Kidney glomerular epithelial cell (primary cell): Measurements from ENCODE around the gene PGLYRP2.
"Not testable (repeated sequence)": the region's sequence is repeated elsewhere in the genome, so short reads cannot be mapped to it uniquely, and the experiment has no call there.

ENCODE experiments used
- DNase-seq: peaks from one replicate; lab custom pipeline; 2025; lab: John Stamatoyannopoulos, UW

PGLYRP2 gene

DNA sequence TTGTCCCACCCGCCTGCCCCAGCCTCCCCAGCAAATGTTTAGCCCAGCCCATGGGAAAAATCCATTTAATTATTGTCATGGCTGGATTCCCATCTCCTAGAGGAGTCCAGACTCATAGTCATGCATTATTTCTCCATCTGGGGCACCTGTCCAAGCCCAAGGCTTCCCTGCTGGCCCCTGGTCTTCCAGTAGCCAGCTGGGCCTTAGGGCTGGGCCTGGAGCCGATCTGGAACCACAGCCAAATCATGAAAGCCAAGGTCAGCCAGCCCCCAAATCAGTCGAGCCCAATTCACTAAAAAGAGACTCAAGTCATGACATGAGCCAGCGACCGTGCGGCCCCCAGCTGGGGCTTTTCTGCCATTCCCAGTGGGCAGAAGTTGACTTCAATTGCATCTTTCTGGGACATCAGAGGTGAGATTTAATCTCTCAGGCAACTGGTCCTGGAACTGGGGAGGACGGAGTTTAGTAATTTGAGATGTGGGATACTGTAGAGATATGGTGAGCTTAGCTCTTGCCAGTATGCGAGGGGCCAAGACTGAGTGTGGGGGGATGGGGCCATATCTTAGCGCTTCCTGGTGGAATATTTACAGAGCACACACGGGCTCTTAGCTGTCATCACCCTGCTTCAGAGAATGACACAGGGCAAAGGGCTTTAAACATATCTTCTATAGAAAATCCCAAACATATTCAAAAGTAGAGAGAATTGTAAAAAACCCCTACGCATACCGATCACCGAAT lies 9.4 kb upstream of the PGLYRP2 start:
- DNase-seq: no peak

DNA sequence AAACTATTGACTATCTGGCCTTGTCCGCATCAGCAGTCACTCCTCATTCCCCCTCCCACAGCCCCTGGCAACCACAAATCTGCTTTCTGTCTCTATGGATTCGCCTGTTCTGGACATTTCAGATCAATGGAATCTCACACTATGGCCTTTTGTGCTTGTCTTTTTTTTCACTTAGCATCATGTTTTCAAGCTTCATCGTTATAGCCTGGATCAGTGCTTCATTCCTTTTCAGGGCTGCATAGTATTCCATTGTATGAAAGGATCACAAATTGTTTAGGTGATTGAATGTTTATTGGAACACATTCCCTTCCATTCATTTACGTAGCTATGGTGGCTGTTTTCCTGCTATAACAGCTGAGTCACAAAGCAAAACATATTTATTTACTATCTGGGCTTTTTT lies 7.7 kb upstream of the PGLYRP2 start:
- DNase-seq: no peak

DNA sequence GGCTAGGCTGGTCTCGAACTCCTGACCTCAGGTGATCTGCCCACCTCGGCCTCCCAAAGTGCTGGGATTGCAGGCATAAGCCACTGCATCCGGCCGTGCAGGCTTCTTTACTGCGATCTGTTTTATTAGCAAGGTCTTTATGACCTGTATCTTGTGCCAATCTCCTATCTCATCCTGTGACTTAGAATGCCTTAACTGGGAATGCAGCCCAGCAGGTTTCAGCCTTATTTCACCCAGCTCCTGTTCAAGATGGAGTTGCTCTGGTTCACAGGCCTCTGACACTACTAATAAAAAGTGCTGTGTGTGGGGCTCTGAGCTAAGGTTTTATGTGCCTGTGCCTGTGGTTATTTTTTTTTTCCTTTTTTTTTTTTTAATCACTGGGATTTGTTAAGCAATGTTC lies 6.5 kb upstream of the PGLYRP2 start:
- DNase-seq: not testable (repeated sequence)

DNA sequence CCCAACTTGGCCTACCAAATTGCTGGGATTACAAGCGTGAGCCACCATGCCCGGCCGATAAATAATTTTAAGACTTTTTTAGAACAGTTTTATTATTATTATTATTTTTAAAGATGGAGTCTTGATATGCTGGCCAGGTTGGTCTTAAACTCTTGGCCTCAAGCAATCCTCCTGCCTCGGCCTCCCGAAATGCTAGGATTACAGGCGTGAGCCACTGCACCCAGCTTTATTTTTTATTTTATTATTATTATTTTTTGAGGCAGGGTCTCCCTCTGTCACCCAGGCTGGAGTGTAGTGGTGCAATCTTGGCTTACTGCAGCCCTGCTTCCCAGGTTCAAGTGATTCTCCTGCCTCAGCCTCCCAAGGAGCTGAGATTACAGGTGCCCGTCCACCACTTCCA lies 1.7 kb upstream of the PGLYRP2 start:
- DNase-seq: not testable (repeated sequence)

DNA sequence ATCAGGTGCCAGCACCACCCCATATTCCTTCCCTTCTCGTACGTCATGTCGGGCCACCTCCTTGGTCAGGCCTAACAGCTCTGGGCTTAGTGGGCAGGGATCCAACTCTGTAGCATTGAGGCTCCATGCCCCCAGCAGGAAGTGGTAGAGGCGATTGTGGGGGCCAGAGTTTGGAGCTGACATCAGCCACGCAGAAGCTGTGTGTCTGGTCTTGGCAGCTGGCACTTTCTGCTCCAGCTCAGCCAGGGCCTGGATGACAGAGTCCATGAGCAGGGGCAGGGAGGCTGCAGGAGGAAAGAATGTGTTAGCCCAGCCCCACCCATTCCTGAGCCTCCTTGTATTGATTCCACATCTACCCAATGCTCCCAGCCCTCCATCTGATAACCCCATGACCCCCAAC lies 3.0 kb downstream of the PGLYRP2 start:
- no peak for DNase-seq

DNA sequence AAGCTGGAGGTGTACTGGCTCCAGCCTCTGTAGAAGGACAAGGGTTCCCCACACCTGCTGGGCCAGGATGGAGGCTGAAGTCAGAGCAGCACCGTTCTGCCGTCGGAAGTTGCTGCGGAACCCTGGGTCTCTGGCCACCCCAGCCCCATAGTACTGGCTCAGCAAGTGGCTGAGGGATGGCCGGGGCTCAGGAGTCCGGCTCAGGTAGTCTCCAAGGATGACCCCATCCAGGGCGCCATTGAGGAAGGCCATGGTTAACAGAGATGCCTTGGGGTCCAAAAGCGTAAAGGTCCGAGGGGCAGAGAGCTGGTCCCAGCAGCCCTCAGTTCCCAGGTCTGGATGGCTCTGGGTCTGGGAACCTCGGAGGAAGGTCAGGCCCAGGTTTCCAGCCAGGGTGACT lies 3.7 kb downstream of the PGLYRP2 start:
- DNase-seq: no peak

DNA sequence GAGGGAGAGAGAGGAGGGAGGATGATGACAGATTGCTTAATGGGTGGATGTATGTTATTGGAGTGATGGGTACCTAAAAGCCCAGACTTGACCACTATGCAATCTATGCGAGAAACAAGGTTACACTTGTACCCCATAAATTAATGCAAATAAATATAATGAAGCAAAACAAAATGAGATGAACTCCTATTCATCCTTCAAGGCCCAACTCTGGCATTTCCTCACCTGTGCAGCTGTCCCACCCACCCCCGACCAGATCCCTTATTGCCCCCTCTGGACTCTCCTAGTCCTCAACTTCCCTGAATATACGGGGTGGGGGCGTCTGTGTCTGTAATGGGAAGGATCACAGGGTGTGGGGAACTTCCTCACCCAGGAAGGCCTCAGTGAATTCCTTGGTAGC lies 4.1 kb downstream of the PGLYRP2 start:
- no peak for DNase-seq

DNA sequence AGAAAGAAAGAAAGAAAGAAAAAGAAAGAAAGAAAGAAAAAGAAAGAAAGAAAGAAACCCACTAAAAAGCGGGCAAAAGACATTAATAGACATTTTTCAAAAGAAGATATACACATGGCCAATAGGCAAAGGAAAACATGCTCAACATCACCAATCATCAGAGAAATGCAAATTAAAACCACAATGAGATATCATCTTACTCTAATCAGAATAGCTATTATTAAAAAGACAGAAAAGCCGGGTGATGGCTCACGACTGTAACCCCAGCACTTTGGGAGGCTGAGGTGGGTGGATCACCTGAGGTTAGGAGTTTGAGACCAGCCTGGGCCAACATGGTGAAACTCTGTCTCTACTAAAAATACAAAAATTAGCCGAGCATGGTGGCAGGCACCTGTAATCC lies 5.5 kb downstream of the PGLYRP2 start:
- DNase-seq: not testable (repeated sequence)

DNA sequence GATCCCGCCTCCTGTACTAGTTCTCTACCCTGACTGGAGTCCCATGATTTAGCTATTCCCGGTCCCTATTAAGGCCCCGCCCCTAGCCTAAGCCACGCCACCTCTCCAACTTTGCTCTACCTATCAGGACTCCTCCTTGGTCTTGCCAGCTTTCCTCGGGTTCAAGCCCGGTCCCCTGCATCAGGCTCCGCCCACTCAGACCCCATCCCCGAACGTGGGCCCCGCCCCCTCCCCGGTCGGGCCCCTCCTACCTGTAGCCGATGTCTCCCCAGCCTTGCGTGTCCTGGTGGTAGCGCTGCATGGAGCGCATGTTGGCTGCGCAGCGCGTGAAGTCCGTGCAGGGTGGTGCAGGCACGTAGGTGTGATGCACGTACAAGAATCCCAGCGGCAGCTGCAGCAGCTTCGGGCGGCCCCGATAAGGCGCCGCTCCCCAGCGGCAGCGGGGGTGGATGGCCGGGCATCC lies 7.6 kb downstream of the PGLYRP2 start:
- DNase-seq: no peak

DNA sequence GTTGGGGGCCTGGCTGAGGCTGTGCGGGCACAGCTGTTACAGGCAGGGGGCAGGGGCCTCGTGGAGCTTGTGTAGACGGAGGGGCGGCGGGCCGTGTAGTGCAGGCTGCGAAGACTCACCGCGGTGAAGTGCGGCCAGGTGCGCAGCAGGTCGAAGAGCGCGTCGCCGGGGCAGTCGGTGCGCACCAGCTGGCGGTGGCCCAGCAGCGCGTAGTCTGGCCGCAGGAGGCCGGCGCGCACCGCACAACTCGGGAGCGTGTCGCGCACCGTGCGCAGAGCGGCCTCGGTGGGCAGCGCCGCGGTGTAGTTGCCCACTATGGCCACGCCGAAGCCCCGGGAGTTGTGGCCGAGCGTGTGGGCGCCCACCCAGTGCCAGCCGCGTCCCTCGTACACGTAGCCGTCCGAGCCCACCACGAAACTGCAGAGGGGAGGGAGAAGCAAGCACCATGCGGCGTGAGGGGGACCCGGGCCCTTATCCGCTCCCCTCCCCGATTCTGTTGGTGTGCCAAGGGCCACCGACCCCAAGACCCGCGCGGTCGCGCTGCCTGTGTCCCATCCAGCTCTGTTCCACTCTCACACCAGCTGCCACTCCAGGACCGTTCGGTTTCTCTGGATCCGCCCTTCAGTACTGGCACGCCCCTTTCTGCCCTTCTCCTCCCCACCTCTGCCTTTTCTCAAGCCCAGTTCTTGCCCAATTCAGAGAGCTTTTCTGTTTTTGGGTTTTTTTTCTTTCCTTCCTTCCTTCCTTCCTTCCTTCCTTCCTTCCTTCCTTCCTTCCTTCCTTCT lies 9.6 kb downstream of the PGLYRP2 start:
- no peak for DNase-seq

DNA sequence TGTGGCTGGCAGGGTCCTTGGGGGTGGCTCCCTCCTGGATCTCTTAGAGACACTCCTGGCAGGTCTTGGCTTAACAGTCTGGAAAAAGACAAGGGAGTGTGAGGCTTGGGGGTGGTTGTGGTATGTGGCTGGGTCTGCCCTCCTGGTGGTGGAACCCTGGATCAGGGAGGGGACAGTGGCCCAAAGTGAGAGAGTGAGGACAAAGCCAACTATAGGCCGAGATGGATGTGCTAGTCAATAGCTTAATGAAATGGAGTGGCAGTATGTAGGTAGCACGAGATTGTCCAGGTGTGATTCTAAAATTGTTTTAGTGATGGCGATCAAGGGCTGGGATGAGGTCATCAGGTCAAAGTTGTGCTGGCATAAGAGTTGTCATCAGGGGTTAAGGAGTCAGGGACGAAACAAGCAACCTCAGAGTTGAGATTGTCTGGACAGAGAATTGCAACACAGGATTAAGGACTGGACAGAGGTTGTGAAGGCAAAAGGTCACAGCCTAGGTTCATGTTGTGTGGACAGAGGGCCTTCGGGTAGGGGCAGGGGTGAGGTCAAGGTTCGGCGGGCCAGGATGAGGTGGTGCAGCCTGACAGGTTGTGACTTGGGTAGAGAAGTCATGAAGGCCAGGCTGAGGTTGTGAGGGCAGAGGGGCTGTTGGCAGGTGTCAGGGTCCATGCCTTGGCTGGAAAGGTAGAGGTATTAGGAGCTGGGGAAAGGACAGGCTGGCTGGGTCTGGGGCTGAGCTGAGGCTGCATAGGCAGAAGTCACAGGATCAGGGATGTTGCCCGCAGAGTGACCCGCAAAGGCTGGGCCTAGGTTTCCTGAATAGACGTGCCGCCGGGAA lies 10.4 kb downstream of the PGLYRP2 start:
- DNase-seq: no peak

DNA sequence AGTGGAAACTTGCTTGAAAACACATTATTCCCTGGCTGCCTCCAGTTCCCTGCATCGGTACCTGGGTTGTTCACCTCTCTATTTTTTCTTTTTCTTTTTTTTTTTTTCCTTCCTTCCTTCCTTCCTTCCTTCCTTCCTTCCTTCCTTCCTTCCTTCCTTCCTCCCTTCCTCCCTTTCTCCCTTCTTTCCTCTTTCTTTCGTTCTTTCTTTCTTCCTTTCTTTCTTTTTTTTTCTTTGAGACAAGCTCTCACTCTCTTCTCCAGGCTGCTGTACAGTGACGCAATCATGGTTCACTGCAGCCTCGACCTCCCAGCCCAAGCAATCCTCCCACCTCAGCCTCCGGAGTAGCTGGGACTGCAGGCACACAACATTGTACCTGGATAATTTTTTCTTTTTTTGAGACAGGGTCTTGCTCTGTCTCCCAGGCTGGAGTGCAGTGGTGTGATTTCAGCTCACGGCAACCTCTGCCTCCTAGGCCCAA lies 11.5 kb downstream of the PGLYRP2 start:
- no peak for DNase-seq

DNA sequence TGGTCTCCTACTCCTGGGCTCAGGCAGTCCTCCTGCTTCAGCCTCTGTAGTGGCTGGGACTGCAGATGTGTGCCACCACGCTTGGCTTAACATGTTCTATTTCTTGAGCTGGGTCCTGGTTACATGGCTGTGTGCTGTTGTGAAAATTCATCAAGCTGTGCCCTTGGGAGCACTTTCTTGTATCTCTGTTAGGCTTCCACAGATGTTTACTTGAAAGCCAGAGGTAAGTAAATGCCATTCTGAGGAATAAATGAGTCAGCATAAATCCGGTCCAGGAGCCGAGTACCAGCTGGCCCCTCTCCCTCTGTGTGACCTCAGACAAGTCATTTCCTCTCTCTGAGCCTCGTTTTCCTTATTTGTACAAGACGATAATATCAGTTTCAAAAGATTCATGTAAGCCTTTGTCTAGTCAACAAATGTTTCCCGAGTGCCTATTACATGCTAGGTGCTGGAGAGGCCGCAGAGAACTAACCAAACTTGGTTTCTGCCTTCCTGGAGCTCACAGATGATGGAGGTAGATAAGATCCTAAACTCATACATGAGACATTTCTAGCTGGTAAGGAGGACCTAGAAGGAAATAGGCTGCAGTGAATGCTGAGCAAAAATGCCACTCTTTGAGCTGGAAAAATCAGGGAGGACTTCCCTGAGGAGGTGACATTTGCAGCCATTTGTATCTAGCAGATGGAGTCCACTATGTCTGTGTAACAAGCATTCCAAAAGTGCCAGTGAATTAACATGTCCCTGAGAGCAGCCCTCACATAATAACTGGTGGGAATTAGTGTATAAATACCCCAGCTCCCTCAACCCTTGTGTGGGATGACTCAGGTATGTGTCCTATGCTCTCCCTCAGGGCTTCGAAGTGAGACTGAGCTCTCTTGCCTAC lies 12.2 kb downstream of the PGLYRP2 start:
- DNase-seq: no peak

DNA sequence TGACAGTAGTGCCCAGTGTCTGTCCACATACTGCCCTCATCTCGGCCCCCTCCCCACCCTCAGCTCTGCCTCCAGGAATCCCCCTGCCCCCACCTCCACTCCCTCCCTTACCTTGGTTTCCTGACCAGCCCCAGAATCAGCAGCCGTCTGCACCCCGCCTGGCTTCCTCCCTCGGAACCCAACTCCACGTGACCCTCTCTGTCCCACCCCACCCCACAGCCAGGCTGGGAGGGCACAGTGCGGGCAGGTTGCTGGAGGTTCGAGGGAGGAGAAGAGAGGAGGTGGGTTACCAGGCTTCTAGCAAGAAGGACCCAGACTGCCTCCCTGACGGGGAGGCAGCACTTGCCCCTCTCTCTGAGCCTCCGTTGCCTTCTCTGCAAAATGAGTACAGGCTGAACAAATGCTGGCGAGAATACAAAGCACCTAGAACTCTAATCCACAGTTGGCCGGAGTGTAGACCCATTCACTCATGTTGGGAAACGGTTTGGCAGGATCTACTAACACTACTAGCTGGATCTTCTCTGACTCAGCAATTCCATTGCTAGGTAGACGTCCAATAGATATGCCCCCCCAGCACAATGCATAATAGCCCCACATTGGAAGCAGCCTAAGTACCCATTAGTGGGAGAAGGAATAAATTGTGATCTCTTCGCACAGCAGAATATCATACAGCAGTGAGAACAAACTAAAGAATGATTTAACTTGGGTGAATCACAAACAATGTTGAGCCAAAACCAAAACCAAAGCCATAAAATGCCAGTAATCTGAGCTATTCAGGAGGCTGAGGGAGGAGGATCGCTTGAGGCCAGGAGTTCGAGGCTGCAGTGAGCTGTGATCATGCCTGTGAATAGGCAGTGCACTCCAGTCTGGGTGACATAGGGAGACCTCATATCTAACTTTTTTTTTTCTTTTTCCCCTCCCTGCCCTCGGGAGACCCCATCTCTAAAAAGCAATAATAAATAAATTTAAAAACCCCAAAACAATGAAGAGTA lies 14.6 kb downstream of the PGLYRP2 start, which contains the start of gene RASAL3:
Gene RASAL3 (minus strand): TSS at position 151 of the 992 bp plus-strand sequence. CDS start 186 bp downstream, outside the sequence.
- no peak for DNase-seq

DNA sequence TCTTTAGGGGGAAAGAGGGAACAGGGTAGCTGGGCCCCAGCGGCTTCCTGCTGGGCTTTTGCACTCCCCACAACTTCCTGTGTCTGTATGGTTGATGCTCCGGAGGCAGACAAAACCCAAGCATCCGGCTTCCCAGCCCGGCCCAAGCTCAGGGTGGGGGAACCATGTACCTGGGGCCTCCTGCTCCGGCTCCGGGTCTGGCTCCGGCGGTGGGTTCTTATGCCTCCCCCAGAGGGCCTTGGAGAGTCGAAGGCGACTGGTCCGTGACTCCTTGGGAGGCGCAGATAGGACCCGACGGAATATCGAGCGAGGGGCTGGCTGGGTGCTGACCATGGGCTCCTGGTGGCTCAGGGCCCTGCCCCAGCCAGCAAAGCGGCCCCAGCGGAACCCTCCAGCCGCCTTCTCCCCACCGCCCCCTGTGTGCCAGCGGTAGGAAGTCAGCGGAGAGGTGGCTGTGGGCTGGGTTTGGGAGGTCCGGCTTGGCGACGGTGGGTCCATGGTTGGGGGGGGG lies 15.4 kb downstream of the PGLYRP2 start:
- DNase-seq: no peak

DNA sequence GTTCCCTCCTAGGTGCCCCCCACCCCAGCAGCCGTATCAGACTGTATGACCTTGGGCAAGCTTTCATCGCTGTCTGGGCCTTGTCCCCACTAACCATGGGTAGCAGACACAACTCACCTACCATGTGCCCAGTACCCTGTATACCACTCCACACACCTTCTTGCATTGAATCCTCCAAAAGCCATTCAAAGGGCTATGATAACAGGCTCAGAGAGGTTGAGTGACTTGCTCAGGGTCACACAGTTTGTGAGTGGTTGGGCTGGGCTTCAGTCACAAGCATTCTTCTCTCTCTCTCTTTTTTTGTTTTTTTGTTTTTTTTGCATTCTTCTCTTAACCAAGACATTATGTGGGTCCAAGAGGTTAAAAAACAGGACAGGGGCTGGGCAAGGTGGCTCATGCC lies 17.6 kb downstream of the PGLYRP2 start:
- no peak for DNase-seq

DNA sequence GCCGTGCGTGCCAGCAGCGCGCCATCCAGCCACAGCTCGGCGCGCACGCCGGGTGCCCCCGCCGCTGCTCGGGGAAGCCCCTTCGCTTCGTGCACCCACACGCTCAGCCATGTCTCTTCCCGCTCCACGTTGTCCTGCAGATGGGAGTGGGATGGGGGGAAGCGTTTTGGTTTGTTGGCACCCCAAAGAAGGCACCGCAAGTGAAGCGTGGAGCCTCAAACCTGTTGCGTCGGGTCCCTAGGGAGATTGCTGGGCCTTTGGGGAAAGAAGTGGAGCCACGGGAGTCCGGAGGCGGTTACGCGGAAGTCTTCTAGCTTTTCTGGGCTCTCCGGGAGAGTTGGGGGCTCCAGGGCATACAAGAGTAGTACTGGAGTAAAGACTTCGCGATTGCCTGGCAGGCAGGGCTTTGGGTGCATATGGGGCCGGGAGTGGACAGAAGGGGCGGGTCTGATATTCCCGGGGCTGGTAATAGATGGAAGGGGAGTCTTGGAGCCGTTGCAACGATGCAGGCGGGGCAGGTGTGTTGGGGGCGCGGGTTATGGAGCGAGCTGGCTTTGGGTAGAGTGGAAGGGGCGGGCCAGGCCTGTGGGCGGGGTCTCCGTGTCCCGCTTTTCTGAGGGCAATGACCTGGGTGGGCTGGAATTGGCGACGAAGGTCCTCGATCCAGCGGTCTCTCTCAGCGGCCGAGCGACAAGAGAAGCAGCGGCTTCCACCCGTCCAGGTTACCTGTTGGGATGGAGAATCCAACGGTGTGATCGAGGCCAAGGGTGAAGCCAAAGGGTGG lies 21.4 kb downstream of the PGLYRP2 start:
- no peak for DNase-seq

DNA sequence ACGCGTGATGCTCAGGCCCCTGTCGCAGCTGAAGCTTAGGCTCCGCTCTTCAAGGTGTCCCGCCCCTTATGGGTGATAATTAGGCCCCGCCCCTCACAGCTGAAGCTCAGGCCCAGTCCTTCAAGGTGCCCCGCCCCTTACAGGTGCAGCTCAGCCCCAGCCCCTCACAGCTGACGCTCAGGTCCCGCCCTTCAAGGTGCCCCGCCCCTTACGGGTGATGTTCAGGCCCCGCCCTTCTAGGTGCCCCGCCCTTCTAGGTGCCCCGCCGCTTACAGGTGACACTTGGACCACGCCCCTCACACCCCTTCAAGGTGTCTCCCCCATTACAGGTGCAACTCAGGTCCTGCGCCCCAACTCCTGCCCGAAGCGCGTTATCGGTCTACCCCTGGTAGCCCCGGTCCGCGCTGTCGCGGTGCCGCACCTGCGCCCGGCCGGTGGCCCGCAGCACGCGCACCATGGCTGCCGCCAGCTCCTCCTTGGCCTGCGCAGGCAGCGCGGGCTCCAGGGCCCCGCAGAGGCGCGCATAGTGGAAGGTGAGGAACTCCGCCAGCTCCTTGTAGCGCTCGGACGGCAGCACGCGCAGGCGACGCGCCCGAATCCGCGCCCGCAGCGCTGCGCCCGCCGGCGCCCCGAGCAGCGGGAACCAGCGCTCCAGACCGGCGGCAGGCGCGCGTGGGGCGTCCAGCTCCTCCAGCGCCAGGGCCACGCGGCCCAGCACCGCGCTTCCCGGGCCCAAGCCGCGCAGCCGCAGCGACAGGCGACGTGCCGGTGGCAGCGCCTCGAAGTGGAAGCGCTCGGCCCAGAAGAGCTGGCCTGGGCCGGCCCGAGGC lies 22.2 kb downstream of the PGLYRP2 start:
- DNase-seq: no peak
